ENCODE measurements around the gene SAMD3.

- TF ChIP-seq CTCF (IDR thresholded peaks at IDR 0.05; ENCODE audit: low read depth, low read length): no peak
- no peak for TF ChIP-seq POLR2A (IDR thresholded peaks at IDR 0.05; ENCODE audit: extremely low read depth, insufficient read length)
- no peak for TF ChIP-seq MAX (IDR thresholded peaks at IDR 0.05; ENCODE audit: low read depth, low read length)
Observed at GRCh38 chr6:130200020-130200419, 22.7 kb downstream of the SAMD3 start.

Data from NB4 (cell line).